IPS DF 19.7 (cell line): ENCODE results near the gene B3GNT8.
"Not testable (repeated sequence)": the region's sequence is repeated elsewhere in the genome, so short reads cannot be mapped to it uniquely, and the experiment has no call there.

Experiments
- DNase-seq: peaks from one replicate; pipeline ENCODE4 v3.0.0-alpha.2; 2013; ENCODE audit warnings: low read depth, low spot score

B3GNT8 gene

GRCh38 chr19:41436674-41436951 is 9.4 kb upstream of the B3GNT8 start:
- no peak for DNase-seq

GRCh38 chr19:41435936-41436673 is 8.9 kb upstream of the B3GNT8 start:
- no peak for DNase-seq

- not testable (repeated sequence) for DNase-seq
Measured at GRCh38 chr19:41435376-41435775, 8.2 kb upstream of the B3GNT8 start.

- no peak for DNase-seq
Measured at GRCh38 chr19:41434450-41434849, 7.3 kb upstream of the B3GNT8 start.

GRCh38 chr19:41433171-41433570 is 6.0 kb upstream of the B3GNT8 start:
- no peak for DNase-seq

GRCh38 chr19:41431426-41432386 is 4.5 kb upstream of the B3GNT8 start:
- no peak for DNase-seq

- no peak for DNase-seq
Measured at GRCh38 chr19:41430922-41431321, 3.7 kb upstream of the B3GNT8 start.

- DNase-seq = no peak
Measured at GRCh38 chr19:41428481-41428859, 1.3 kb upstream of the B3GNT8 start.

- no peak for DNase-seq
Measured at GRCh38 chr19:41427647-41428480, 690 bp upstream of the B3GNT8 start.

- no peak for DNase-seq
Measured at GRCh38 chr19:41426116-41426841, 895 bp downstream of the B3GNT8 start.

GRCh38 chr19:41425174-41426115 is 1.7 kb downstream of the B3GNT8 start:
- DNase-seq = no peak

GRCh38 chr19:41424335-41425173 is 2.6 kb downstream of the B3GNT8 start:
- no peak for DNase-seq

GRCh38 chr19:41422955-41423354 is 4.2 kb downstream of the B3GNT8 start:
- no peak for DNase-seq

- DNase-seq = no peak
Measured at GRCh38 chr19:41422456-41422855, 4.7 kb downstream of the B3GNT8 start.

- no peak for DNase-seq
Measured at GRCh38 chr19:41421973-41422372, 5.2 kb downstream of the B3GNT8 start.

- DNase-seq = no peak
Measured at GRCh38 chr19:41421314-41421713, 5.9 kb downstream of the B3GNT8 start.

- no peak for DNase-seq
Measured at GRCh38 chr19:41420101-41420880, 6.9 kb downstream of the B3GNT8 start.

- no peak for DNase-seq
Measured at GRCh38 chr19:41416194-41416674, 10.9 kb downstream of the B3GNT8 start.
